IMR-90 (cell line): Measurements from ENCODE around the gene FBXL5. TPM values are rescaled to one million over a fixed set of nuclear protein-coding genes. Genes with fewer than 3 reads are reported as not detected.

Experiments used
- ATAC-seq: fragments of 200-7000 bp; cut with Tn5 transposase; 2 replicates; pipeline ENCODE4 v1.9.1; 2020; ENCODE audit warnings: low read depth, mild to moderate bottlenecking, moderate library complexity
- BruUV-seq: library from RNA; stranded (reverse); fragments of 400-500 nt; replicated peaks from 2 replicates; lab custom pipeline; 2021; lab: Mats Ljungman, UMichigan
- CTCF ChIA-PET: fragments of 300-600 bp; formaldehyde crosslinking; extraction: SDS; loops from one replicate; lab custom pipeline; 2021; ENCODE audit warnings: antibody characterized with exemption; lab: Yijun Ruan, JAX
- POLR2A ChIA-PET: fragments of 300-600 bp; sonication (Branson Sonifier 250); formaldehyde crosslinking; loops from one replicate; lab custom pipeline; 2022; ENCODE audit warnings: antibody characterized with exemption; ENCODE audit not compliant: unreplicated experiment; lab: Charles Lee
- DNase-seq: peaks from one replicate; pipeline ENCODE4 v3.0.0; 2013
- H2AFZ ChIP-seq: replicated peaks from 2 replicates; pipeline ENCODE3; 2013; ENCODE audit warnings: low read length, mild to moderate bottlenecking; ENCODE audit not compliant: poor library complexity
- H2AK5ac ChIP-seq: 2 replicates; pipeline ENCODE4 v1.6.1; 2013; ENCODE audit warnings: low read depth, low read length, inconsistent platforms
- H2AK9ac ChIP-seq: replicated peaks from 2 replicates; pipeline ENCODE3; 2013; ENCODE audit warnings: mild to moderate bottlenecking, low read depth, low read length, moderate library complexity; ENCODE audit not compliant: poor library complexity
- H2BK120ac ChIP-seq: 2 replicates; pipeline ENCODE4 v1.6.1; 2013; ENCODE audit warnings: low read depth, low read length, inconsistent platforms
- H2BK15ac ChIP-seq: 3 replicates; pipeline ENCODE4 v1.6.1; 2013; ENCODE audit warnings: low read depth, low read length, inconsistent platforms
- H2BK20ac ChIP-seq: 2 replicates; pipeline ENCODE4 v1.6.1; 2013; ENCODE audit warnings: low read depth, mild to moderate bottlenecking, inconsistent platforms, low read length, moderate library complexity
- H2BK5ac ChIP-seq: 2 replicates; pipeline ENCODE4 v1.6.1; 2013; ENCODE audit warnings: mild to moderate bottlenecking, low read depth, low read length, inconsistent platforms; ENCODE audit not compliant: poor library complexity, severe bottlenecking
- H3K14ac ChIP-seq: replicated peaks from 2 replicates; pipeline ENCODE4 v1.6.1; 2013; ENCODE audit warnings: low read depth, low read length, inconsistent platforms
- H3K18ac ChIP-seq: 2 replicates; pipeline ENCODE4 v1.6.1; 2013; ENCODE audit warnings: low read depth, low read length, control low read depth
- H3K23ac ChIP-seq: 2 replicates; pipeline ENCODE4 v1.6.1; 2013; ENCODE audit warnings: low read depth, low read length, inconsistent platforms
- H3K27ac ChIP-seq: 2 replicates; pipeline ENCODE4 v1.5.1; 2013; ENCODE audit warnings: mild to moderate bottlenecking, control low read depth, low read length; ENCODE audit not compliant: insufficient read depth
- H3K27me3 ChIP-seq: 2 replicates; pipeline ENCODE4 v1.6.1; 2013; ENCODE audit warnings: low read length; ENCODE audit not compliant: control insufficient read depth, insufficient read depth
- H3K36me3 ChIP-seq: 2 replicates; pipeline ENCODE4 v1.6.1; 2013; ENCODE audit warnings: low read length, mixed read lengths; ENCODE audit not compliant: control insufficient read depth, insufficient read depth
- H3K4ac ChIP-seq: 2 replicates; pipeline ENCODE4 v1.6.1; 2013; ENCODE audit warnings: low read depth, low read length, inconsistent platforms
- H3K4me1 ChIP-seq: 2 replicates; pipeline ENCODE4 v1.6.1; 2013; ENCODE audit warnings: low read length, mixed read lengths; ENCODE audit not compliant: control insufficient read depth, insufficient read depth
- H3K4me2 ChIP-seq: 2 replicates; pipeline ENCODE4 v1.6.1; 2013; ENCODE audit warnings: low read depth, mild to moderate bottlenecking, control low read depth, low read length, moderate library complexity
- H3K4me3 ChIP-seq: 2 replicates; pipeline ENCODE4 v1.5.1; 2013; ENCODE audit warnings: low read depth, mild to moderate bottlenecking, control low read depth, low read length, moderate library complexity; ENCODE audit not compliant: insufficient read depth
- H3K56ac ChIP-seq: 2 replicates; pipeline ENCODE4 v1.6.1; 2013; ENCODE audit warnings: low read length, inconsistent platforms; ENCODE audit not compliant: insufficient read depth; ENCODE audit errors: extremely low read depth
- H3K79me1 ChIP-seq, 2 experiments: 2 replicates each; pipeline ENCODE4 v1.6.1; 2013; ENCODE audit warnings: low read length in 2 of 2, inconsistent platforms in 1 of 2, low read depth in 1 of 2
- H3K9ac ChIP-seq: 2 replicates; pipeline ENCODE4 v1.6.1; 2013; ENCODE audit warnings: low read depth, low read length, control low read depth
- H3K9me1 ChIP-seq: 2 replicates; pipeline ENCODE4 v1.6.1; 2013; ENCODE audit warnings: low read length, inconsistent platforms; ENCODE audit not compliant: insufficient read depth
- H3K9me3 ChIP-seq: 2 replicates; pipeline ENCODE4 v1.6.1; 2013; ENCODE audit warnings: low read length; ENCODE audit not compliant: control insufficient read depth, insufficient read depth
- H4K20me1 ChIP-seq: 2 replicates; pipeline ENCODE4 v1.6.1; 2013; ENCODE audit warnings: low read length, inconsistent platforms; ENCODE audit not compliant: insufficient read depth
- H4K5ac ChIP-seq: 2 replicates; pipeline ENCODE4 v1.6.1; 2013; ENCODE audit warnings: mild to moderate bottlenecking, low read depth, low read length, control low read depth
- H4K8ac ChIP-seq, 2 experiments: 2 replicates each; pipeline ENCODE4 v1.6.1; 2013; ENCODE audit warnings: low read depth in 2 of 2, low read length in 2 of 2, control low read depth in 1 of 2, inconsistent platforms in 1 of 2
- H4K91ac ChIP-seq: 2 replicates; pipeline ENCODE4 v1.6.1; 2013; ENCODE audit warnings: low read depth, low read length, inconsistent platforms; ENCODE audit not compliant: insufficient read depth
- BHLHE40 ChIP-seq: fragments of 150-350 bp; IDR thresholded peaks from 2 replicates; pipeline ENCODE4 v1.6.1; 2016; ENCODE audit warnings: mild to moderate bottlenecking, low read depth, low read length
- CEBPB ChIP-seq: IDR thresholded peaks from 2 replicates; pipeline ENCODE4 v1.6.1; 2012; ENCODE audit warnings: low read depth, low read length, improper control_type of control experiment
- CHD1 ChIP-seq: IDR thresholded peaks from 2 replicates; pipeline ENCODE4 v1.6.1; 2012; ENCODE audit warnings: low read depth, low read length, improper control_type of control experiment
- FOS ChIP-seq: fragments of 150-350 bp; IDR thresholded peaks from 2 replicates; pipeline ENCODE4 v1.6.1; 2016; ENCODE audit warnings: low read depth, low read length
- MAFK ChIP-seq: IDR thresholded peaks from 2 replicates; pipeline ENCODE4 v1.6.1; 2012; ENCODE audit warnings: low read depth, low read length, improper control_type of control experiment
- MAZ ChIP-seq: IDR thresholded peaks from 2 replicates; pipeline ENCODE4 v1.6.1; 2012; ENCODE audit warnings: low read depth, mild to moderate bottlenecking, low read length, improper control_type of control experiment, moderate library complexity, borderline replicate concordance
- MXI1 ChIP-seq: IDR thresholded peaks from 2 replicates; pipeline ENCODE4 v1.6.1; 2012; ENCODE audit warnings: low read depth, mild to moderate bottlenecking, low read length, moderate library complexity, borderline replicate concordance
- NFE2L2 ChIP-seq: fragments of 150-350 bp; IDR thresholded peaks from 2 replicates; pipeline ENCODE4 v1.6.1; 2016; ENCODE audit warnings: low read depth, mild to moderate bottlenecking, low read length
- POLR2A ChIP-seq: IDR thresholded peaks from 2 replicates; pipeline ENCODE4 v1.6.1; 2012; ENCODE audit warnings: mild to moderate bottlenecking, low read depth, low read length
- RAD21 ChIP-seq: IDR thresholded peaks from 2 replicates; pipeline ENCODE4 v1.6.1; 2012; ENCODE audit warnings: low read length, improper control_type of control experiment
- RCOR1 ChIP-seq: IDR thresholded peaks from 2 replicates; pipeline ENCODE4 v1.6.1; 2012; ENCODE audit warnings: mild to moderate bottlenecking, low read length, improper control_type of control experiment; ENCODE audit not compliant: insufficient replicate concordance
- RFX5 ChIP-seq: IDR thresholded peaks from 2 replicates; pipeline ENCODE4 v1.8.0; 2012; ENCODE audit warnings: low read depth, mild to moderate bottlenecking, low read length, moderate library complexity
- SMC3 ChIP-seq: fragments of 150-350 bp; IDR thresholded peaks from 2 replicates; pipeline ENCODE4 v1.6.1; 2016; ENCODE audit warnings: low read depth, mild to moderate bottlenecking, antibody characterized with exemption, low read length, moderate library complexity
- WGBS, 2 experiments: methylation state at CpG; one replicate each; pipeline versions ENCODE4 v1.1.5 to v1.1.7; 2013; ENCODE audit warnings: missing lambda C conversion rate in 2 of 2; ENCODE audit not compliant: insufficient read length in 1 of 2; ENCODE audit errors: extremely low coverage in 2 of 2; 5-methylcytosine and 5-hydroxymethylcytosine counted together
- dilution Hi-C: fragments of 300-500 bp; cut with HindIII; formaldehyde crosslinking; loops from one replicate; pipeline ENCODE4 v1.14.3; 2018; ENCODE audit warnings: low sequenced_read_pairs; ENCODE audit not compliant: unreplicated experiment
- in situ Hi-C: fragments of 300-500 bp; cut with MboI; formaldehyde crosslinking; loops from 3 replicates; pipeline ENCODE4 v1.14.3; 2019; ENCODE audit warnings: low sequenced_read_pairs, inconsistent platforms, mixed read lengths
- intact Hi-C: fragments of 100-400 bp; cut with micrococcal nuclease; formaldehyde crosslinking; loops from 2 replicates; pipeline ENCODE4 v1.10.0; 2022
- polyA plus RNA-seq, 3 experiments: library from polyadenylated mRNA; depleted of rRNA; stranded (reverse); fragments of >200 nt; gene quantifications; 2 replicates each; pipeline ENCODE4 v1.2.3, GENCODE V29; 2012; ENCODE audit warnings: low replicate concordance in 1 of 3
- total RNA-seq: library from RNA; depleted of rRNA; stranded (reverse); fragments of >200 nt; gene quantifications from 2 replicates; pipeline ENCODE4 v1.2.3, GENCODE V29; 2012
- TF ChIP-seq, protein P1 (sequence below): fragments of 150-350 bp; IDR thresholded peaks from 2 replicates; pipeline ENCODE4 v1.6.1; 2017; ENCODE audit warnings: mild to moderate bottlenecking, antibody characterized with exemption, low read length, low read depth
- TF ChIP-seq, protein P2 (sequence below): fragments of 150-350 bp; IDR thresholded peaks from 2 replicates; pipeline ENCODE4 v1.6.1; 2016; ENCODE audit warnings: low read depth, mild to moderate bottlenecking, low read length, moderate library complexity, borderline replicate concordance
- TF ChIP-seq, protein P3 (sequence below): conservative IDR thresholded peaks from 2 replicates; pipeline ENCODE4 v1.5.1; 2012; ENCODE audit warnings: mild to moderate bottlenecking, low read depth, low read length, improper control_type of control experiment

FBXL5 gene
- total and polyA plus RNA-seq, 2 of the 4 experiments (the other 2 are of a cell fraction) = 20.3 to 62.6 TPM

DNA sequence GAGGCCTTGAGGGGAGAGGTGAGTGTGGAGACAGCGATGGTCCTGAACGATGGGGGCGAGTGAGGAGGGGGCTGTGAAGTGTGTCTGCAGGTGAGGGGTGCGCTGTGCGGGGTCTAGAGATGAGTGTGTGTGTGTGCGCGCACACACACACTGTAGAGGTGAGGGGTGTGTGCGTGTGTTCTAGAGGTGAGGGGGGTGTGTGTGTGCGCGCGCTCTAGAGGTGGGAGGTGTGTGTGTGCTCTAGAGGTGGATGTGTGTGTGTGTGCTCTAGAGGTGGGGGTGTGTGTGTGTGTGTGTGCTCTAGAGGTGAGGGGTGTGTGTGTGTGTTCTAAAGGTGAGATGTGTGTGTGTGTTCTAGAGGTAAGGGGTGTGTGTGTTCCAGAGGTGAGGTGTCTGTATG is 48.3 kb upstream of the FBXL5 start:
- no peak for DNase-seq
- Histone ChIP-seq H3K27me3 (no peaks in the 10 kb centered on the region), H2BK20ac (0 out of 2 replicates have a peak overlapping the region, but pooled peaks have one; percentile 23), H3K9ac (0 out of 2 replicates have a peak overlapping the region, but pooled peaks have one; percentile 67), H2AK5ac (peak overlapping the region; percentile 62), H4K8ac (peak overlapping the region in 1 of 2 experiments; percentile 94; a peak in 3 of 4 replicates), H4K5ac (no peak overlapping the region), H3K4me1 (no peaks in the 10 kb centered on the region; the same call in 1 of the 2 replicates), H4K20me1 (no peaks in the 10 kb centered on the region), H3K4ac (peak overlapping the region; percentile 80; the same call in 1 of the 2 replicates), H2BK5ac (peak overlapping the region; percentile 20), H2BK120ac (peak overlapping the region; percentile 72), H2BK15ac (no peak overlapping the region), H3K18ac (no peak overlapping the region), H4K91ac (0 out of 2 replicates have a peak overlapping the region, but pooled peaks have one; percentile 11), H3K27ac (no peak overlapping the region), H3K79me1 (0 out of 4 replicates have a peak, but pooled peaks cover 0 to 3% of the 10 kb centered on the region in 2 experiments), H3K23ac (peak overlapping the region; percentile 34; the same call in 1 of the 2 replicates), H3K9me3 (no peaks in the 10 kb centered on the region), H2AFZ (peak overlapping the region; percentile 90), H3K4me2 (peak overlapping the region; percentile 44; the same call in 1 of the 2 replicates), H3K9me1 (peaks cover 11% of the 10 kb centered on the region), H3K14ac (no peak overlapping the region), H3K4me3 (peak overlapping the region; percentile 39; the same call in 1 of the 2 replicates), H2AK9ac (peak overlapping the region; percentile 33), H3K56ac (no peak overlapping the region), H3K36me3 (no peaks in the 10 kb centered on the region)
- in situ Hi-C loops (no loop called here), dilution Hi-C loops (no loop called here), intact Hi-C loops (no loop called here)
- ChIA-PET CTCF (no interaction called here), POLR2A (no interaction called here)
- 69% methylated on average over 11 of the region's 11 CpGs; no CpG with 5 or more reads in 1 of the 2 experiments for WGBS, 2 experiments
- BruUV-seq = no TSS peak
- ATAC-seq = no peak
- TF ChIP-seq MAFK (no peak), CHD1 (no peak), SMC3 (no peak), BHLHE40 (no peak), FOS (no peak), POLR2A (no peak), MXI1 (no peak), RFX5 (no peak), RAD21 (no peak), CEBPB (no peak), RCOR1 (no peak), MAZ (no peak), NFE2L2 (no peak)
- TF ChIP-seq, protein P1, sequence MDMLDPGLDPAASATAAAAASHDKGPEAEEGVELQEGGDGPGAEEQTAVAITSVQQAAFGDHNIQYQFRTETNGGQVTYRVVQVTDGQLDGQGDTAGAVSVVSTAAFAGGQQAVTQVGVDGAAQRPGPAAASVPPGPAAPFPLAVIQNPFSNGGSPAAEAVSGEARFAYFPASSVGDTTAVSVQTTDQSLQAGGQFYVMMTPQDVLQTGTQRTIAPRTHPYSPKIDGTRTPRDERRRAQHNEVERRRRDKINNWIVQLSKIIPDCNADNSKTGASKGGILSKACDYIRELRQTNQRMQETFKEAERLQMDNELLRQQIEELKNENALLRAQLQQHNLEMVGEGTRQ = no peak
- TF ChIP-seq, protein P2, sequence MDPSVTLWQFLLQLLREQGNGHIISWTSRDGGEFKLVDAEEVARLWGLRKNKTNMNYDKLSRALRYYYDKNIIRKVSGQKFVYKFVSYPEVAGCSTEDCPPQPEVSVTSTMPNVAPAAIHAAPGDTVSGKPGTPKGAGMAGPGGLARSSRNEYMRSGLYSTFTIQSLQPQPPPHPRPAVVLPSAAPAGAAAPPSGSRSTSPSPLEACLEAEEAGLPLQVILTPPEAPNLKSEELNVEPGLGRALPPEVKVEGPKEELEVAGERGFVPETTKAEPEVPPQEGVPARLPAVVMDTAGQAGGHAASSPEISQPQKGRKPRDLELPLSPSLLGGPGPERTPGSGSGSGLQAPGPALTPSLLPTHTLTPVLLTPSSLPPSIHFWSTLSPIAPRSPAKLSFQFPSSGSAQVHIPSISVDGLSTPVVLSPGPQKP = no peak
- TF ChIP-seq, protein P3, sequence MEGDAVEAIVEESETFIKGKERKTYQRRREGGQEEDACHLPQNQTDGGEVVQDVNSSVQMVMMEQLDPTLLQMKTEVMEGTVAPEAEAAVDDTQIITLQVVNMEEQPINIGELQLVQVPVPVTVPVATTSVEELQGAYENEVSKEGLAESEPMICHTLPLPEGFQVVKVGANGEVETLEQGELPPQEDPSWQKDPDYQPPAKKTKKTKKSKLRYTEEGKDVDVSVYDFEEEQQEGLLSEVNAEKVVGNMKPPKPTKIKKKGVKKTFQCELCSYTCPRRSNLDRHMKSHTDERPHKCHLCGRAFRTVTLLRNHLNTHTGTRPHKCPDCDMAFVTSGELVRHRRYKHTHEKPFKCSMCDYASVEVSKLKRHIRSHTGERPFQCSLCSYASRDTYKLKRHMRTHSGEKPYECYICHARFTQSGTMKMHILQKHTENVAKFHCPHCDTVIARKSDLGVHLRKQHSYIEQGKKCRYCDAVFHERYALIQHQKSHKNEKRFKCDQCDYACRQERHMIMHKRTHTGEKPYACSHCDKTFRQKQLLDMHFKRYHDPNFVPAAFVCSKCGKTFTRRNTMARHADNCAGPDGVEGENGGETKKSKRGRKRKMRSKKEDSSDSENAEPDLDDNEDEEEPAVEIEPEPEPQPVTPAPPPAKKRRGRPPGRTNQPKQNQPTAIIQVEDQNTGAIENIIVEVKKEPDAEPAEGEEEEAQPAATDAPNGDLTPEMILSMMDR = no peak
